CD4-positive, alpha-beta T cell treated with Interleukin-4 for 1 hour (primary cell): ENCODE measurements around the gene TERT.
"Not testable (repeated sequence)": the region's sequence is repeated elsewhere in the genome, so short reads cannot be mapped to it uniquely, and the experiment has no call there.

Source experiments
- DNase-seq, 2 donors: peaks; one replicate each; pipeline ENCODE4 v3.0.0-alpha.2; 2020 to 2022

The TERT gene

DNA sequence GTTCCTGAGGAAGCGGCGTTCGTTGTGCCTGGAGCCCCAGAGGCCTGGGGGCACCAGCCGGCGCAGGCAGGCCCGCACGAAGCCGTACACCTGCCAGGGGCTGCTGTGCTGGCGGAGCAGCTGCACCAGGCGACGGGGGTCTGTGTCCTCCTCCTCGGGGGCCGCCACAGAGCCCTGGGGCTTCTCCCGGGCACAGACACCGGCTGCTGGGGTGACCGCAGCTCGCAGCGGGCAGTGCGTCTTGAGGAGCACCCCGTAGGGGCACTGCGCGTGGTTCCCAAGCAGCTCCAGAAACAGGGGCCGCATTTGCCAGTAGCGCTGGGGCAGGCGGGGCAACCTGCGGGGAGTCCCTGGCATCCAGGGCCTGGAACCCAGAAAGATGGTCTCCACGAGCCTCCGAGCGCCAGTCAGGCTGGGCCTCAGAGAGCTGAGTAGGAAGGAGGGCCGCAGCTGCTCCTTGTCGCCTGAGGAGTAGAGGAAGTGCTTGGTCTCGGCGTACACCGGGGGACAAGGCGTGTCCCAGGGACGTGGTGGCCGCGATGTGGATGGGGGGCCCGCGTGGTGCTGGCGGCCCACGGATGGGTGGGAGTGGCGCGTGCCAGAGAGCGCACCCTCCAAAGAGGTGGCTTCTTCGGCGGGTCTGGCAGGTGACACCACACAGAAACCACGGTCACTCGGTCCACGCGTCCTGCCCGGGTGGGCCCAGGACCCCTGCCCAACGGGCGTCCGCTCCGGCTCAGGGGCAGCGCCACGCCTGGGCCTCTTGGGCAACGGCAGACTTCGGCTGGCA is 1.3 kb downstream of the TERT start:
- DNase-seq: peak in 1 of 2 donors; percentile 9

DNA sequence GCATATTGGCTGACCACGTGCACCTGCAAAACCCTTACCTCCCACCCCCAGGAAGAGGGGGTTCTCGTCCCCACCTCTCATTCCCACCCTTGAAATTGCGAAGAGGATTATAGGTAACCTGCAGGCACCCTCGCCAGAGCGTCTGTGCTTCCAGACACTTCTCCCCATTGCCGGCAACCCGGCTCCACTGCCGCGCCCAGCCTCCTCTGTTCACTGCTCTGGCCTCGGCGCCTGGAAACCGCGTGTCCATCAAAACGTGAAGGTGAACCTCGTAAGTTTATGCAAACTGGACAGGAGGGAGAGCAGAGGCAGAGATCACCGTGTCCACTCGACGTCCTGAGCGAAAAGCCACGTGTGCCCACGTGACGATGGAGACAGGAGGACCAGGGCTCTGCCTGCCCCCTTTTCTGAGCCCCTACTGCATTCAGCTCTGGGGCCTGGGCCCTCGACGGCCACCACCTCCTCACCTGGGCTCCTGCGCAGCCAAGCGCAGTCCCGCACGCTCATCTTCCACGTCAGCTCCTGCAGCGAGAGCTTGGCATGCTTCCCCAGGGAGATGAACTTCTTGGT is 1.9 kb downstream of the TERT start:
- DNase-seq: peak in 1 of 2 donors; percentile 5

DNA sequence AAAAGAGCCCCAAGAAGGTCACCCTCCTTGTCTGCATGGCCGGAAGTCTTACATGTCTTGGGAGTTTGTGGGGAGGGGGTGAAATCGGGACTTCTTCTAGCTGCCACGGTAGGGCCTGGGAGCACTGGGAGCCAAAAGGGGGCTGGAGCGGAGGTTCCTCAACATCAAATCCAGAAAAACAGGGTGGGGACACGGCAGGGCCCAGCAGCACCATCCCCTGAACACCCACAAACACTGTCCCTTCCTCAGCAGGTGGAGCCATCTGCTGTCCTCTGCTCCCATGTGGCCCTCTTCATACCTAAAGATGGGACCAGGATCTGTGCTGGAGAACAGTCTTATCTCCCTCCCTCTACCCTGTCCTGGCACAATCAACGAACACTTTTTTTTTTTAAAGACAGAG is 2.7 kb downstream of the TERT start:
- peak in 1 of 2 donors; percentile 4 for DNase-seq

DNA sequence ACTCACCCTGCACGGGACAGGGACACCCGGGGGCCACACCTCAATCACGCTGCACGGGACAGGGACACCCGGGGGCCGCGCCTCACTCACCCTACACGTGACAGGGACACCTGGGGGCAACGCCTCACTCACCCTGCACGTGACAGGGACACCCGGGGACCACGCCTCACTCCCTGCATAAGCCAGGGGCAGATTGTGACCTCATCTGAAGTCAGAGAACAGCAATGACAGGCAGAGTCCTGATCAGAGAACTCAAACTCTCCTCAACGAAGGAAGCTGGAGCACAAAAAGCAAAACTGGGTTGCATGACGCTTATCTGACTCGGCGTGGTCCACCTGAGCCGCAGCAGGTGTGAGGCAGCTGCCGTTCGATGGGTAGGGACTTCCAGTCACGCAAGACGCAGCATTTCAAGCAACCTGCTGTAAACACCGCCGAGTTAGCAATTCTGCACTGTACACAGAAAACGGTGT is 3.2 kb downstream of the TERT start:
- DNase-seq: no peak

DNA sequence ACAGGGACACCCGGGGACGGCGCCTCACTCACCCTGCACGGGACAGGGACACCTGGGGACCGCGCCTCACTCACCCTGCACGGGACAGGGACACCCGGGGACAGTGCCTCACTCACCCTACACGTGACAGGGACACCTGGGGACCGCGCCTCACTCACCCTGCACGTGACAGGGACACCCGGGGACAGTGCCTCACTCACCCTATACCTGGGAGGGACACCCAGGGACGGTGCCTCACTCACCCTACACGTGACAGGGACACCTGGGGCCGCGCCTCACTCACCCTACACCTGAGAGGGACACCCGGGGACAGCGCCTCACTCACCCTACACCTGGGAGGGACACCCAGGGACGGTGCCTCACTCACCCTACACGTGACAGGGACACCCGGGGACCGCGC is 3.9 kb downstream of the TERT start:
- not testable (repeated sequence) for DNase-seq

DNA sequence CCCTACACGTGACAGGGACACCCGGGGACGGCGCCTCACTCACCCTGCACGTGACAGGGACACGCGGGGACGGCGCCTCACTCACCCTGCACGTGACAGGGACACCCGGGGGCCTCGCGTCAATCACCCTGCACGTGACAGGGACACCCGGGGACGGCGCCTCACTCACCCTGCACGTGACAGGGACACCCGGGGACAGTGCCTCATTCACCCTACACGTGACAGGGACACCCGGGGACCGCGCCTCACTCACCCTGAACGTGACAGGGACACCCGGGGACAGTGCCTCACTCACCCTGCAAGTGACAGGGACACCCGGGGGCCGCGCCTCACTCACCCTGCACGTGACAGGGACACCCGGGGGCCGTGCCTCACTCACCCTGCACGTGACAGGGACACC is 5.3 kb downstream of the TERT start:
- not testable (repeated sequence) for DNase-seq

DNA sequence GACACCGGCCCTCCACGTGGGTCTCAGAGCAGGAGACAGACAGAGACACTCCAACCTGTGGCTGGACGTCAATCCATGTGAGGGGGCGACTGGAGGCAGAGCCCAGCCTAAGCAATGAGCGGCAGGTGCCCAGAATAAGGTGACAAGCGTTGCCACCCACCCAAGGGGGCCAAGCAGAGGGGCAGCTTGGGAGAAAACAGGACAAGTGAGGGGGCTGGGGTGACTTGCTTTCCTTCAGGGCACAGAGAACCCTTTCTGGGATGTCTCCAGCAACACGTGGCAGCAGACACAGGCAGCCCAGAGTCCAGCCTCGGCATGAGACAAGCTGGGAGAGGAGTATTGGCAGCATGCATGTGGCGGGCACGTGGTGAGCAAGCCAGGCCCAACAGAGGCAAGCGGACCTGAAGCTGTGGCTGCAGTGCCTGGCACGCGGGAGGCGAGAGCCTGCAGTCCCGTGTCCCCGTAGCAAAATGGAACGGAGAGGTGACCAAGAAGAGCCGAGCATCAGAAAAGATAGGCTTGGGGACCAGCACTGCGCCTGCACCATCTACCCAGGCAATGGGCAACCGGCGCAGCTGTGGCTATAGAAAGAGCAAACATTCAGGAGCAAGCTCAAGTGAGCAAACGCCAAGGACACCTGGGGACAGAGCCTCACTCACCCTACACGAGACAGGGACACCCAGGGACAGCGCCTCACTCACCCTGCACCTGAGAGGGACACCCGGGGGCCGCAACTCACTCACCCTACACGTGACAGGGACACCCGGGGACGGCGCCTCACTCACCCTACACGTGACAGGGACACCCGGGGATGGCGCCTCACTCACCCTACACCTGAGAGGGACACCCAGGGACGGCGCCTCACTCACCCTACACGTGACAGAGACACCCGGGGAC is 6.2 kb downstream of the TERT start:
- DNase-seq: peak in 1 of 2 donors; percentile 7

DNA sequence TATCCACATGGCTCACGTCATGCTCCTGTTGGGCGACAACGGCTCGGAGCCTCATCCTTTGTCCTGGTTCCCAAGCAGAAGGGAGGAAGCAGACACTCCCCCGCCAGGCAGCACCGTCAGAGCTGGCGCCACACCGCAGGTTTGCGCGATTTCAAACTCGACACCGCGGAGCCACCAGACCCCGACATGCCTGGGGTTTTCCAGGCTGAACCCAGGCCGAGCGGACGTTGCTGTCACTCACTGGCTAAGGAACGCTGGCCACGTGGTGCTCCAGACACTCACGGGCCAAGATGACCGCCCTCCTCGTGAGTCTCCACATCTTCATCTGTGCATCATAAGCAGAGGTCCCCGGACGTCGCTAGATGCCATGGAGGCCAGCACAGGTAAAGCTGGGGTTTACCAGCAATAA is 9.0 kb downstream of the TERT start:
- peak in 1 of 2 donors; percentile 7 for DNase-seq

DNA sequence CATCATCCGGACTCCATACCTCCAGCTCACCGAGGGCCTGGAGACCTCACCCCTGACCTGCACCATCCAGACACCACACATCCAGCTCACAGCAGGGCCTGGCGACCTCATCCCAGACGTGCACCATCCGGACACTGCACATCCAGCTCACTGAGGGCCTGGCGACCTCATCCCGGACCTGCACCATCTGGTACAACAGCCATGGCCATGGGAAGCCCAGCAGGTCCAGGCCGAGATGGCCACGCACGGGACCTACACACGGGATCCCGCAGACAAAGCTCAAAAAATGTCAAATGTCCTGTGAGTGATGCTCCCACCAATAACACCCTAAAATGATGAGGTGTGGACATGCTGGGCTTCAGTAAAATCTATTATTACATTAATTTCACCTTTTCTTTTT is 9.7 kb downstream of the TERT start:
- DNase-seq: no peak

DNA sequence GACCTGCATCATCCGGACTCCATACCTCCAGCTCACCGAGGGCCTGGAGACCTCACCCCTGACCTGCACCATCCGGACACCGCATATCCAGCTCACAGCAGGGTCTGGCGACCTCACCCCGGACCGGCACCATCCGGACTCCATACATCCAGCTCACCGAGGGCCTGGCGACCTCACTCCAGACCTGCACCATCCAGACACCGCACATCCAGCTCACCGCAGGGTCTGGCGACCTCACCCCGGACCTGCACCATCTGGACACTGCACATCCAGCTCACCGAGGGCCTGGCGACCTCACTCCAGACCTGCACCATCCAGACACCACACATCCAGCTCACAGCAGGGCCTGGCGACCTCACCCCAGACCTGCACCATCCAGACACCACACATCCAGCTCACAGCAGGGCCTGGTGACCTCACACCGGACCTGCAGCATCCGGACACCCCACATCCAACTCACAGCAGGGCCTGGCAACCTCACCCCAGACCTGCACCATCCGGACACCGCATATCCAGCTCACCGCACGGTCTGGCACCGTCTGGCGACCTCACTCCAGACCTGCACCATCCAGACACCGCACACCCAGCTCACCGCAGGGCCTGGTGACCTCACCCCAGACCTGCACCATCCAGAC is 10.4 kb downstream of the TERT start:
- not testable (repeated sequence) for DNase-seq

DNA sequence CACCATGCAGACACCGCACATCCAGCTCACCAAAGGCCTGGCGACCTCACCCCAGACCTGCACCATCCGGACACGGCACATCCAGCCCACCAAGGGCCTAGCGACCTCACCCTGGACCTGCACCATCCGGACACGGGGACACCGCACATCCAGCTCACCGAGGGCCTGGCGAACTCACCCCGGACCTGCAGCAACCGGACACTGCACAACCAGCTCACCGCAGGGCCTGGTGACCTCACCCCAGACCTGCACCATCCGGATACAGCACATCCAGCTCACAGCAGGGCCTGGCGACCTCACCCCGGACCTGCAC is 11.2 kb downstream of the TERT start:
- peak in 1 of 2 donors; percentile 10 for DNase-seq

DNA sequence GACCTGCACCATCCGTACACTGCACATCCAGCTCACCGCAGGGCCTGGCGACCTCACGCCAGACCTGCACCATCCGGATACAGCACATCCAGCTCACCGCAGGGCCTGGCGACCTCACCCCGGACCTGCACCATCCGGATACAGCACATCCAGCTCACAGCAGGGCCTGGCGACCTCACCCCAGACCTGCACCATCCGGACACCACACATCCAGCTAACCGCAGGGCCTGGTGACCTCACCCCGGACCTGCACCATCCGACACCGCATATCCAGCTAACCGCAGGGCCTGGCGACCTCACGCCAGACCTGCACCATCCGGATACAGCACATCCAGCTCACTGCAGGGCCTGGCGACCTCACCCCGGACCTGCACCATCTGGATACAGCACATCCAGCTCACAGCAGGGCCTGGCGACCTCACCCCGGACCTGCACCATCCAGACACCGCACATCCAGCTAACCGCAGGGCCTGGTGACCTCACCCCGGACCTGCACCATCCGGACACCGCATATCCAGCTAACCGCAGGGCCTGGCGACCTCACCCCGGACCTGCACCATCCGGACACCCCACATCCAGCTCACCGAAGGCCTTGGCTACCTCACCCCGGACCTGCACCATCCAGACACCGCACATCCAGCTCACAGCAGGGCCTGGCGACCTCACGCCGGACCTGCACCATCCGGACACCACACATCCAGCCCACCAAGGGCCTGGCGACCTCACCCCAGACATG is 11.7 kb downstream of the TERT start:
- not testable (repeated sequence) for DNase-seq

DNA sequence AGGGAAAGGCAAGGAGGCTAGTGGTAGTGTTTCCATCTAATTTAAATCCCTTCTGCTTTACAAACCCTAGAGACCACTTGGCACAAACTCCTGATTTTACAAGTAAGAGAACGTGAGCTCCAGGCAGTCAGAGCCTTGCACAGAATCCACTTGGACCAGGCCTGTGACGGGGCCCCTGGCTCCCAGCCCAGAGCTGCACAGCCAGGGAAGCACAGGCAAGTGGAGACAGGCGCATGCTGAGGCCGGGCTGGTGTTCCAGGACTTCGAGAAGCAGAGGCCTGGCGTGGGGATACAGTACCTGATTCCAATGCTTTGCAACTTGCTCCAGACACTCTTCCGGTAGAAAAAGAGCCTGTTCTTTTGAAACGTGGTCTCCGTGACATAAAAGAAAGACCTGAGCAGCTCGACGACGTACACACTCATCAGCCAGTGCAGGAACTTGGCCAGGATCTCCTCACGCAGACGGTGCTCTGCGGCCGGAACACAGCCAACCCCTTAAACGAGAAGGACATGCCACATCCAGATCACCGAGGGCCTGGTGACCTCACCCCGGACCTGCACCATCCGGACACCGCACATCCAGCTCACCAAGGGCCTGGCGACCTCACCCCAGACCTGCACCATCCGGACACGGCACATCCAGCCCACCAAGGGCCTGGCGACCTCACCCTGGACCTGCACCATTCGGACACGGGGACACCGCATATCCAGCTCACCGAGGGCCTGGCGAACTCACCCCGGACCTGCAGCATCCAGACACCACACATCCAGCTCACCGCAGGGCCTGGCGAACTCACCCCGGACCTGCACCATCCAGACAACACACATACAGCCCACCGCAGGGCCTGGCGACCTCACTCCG is 12.5 kb downstream of the TERT start:
- DNase-seq: no peak

DNA sequence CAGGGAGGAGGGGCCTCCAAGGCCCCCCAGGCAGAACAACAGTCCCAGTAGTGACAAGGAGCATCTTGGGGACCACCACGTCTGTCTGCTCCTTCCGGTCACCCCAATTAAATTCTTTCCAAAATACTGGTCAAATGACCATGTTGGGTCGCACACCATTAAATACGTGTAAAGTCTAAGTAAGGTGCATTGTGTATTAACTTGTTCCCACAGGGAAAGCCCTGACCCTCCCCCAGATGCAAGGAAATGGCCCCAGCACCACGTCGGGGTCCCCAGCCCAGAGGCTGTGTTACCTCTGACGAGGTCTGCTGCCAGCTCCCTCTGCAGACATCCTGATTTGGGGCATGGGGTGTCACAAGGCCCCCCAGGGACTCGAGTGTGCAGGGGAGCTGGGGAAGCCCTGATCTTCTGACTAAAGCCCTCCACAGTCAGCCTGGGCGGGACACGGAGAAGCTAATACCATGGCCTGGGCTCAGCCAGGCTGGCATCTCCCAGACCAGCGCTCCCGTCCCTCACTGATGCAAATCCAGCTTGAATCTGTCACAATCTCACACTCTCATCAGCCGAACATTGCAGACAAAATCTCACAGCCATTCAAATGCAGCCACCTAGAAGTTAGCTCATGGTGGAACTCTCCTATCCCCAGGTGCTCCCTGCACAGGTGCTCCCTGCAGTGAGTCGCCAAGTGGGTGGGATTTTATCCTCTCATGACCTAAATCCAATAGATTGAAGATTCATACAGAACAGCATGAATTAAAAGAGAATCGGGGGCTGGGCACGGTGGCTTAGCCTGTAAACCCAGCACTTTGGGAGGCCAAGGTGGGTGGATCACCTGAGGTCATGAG is 13.6 kb downstream of the TERT start:
- DNase-seq: no peak

DNA sequence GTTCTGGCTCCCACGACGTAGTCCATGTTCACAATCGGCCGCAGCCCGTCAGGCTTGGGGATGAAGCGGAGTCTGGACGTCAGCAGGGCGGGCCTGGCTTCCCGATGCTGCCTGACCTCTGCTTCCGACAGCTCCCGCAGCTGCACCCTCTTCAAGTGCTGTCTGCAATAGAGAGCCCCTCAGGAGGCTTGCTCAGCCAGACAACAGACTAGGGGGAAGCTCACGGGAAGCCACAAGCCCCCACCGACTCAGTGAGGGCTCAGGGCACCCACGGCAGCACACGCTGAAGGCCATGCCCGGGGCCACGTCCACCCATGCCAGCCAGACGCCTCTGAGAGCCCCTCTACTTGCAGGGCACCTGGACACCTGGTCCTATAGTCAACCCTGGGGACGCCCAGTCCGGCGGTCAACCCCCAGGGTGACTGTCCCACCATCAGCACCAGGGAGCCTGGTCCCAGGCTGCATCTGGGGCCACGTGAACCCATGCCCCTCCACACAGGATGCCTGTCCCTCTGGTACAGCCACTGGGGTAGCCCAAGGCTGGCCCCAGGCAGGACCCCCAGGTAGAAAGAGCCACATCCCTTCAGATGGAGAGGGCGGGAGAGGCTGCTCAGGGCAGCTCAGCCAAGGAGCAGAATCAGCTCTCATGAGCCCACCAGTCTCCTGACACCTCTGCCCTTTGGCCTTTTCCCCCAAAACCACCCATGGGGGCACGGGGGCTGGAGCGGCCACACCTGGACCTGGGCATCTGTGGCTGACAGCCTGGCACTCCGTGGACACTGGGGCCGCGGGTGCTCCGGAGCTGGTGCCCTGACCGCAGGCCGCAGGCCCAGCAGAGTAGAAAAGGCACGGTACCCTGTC is 14.5 kb downstream of the TERT start:
- no peak for DNase-seq

DNA sequence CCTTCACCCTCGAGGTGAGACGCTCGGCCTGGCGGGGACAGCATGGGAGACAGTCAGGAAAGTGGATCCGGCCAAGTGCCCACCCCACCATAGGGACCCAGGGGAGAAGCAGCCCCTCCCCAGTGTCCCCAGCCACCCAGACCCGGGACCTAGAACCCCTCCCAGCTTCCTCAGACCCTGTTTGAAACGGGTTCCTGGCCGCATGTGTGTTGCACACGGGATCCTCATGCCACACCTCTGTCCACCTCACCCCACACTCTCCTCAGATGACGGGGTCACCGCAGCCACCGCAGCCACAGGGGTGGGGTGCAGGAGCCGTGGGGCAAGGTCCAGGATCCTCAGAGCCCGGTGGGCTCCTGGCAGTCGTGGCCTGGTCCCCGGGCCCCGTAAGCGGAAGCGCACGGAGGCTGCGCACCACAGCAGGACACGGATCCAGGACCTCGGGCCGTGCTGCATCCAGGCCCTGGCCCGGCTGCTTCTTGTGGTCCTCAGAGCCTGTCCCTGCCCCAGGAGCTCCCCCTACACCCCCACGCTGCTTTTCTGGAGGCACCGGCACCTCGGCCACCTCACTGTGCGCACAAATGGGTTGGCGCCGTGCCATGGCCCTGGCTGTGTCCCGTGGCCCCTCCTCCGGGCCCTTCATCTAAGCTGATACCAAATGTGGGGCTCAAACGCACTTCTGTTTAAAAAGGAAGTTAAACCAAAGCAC is 15.3 kb downstream of the TERT start:
- DNase-seq: no peak

DNA sequence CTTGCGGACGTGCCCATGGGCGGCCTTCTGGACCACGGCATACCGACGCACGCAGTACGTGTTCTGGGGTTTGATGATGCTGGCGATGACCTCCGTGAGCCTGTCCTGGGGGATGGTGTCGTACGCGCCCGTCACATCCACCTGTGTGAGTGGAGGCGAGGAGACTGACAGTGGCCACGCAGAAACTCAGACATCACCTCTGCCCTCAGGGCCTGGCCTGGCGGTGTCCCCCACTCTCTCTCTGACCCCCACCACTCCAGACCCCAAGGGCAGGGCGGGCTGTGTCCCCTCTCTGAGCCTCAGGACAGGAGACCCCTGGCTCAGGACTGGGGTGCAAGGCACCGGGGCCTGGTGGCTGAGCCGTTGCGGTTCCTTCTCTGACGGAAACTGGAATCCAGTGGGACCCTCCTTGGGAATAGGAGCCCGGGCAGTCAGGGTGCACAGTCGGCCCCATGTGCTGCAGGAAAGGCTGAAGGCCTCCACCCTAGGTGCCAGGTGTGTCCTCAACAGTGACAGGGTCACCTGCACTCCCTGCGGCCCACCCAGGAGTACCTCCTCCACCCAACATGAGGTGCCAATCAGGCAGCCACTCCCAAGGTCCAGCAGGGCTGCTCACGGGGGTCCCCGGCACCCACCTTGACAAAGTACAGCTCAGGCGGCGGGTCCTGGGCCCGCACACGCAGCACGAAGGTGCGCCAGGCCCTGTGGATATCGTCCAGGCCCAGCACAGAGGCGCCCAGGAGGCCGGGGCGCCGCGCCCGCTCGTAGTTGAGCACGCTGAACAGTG is 16.0 kb downstream of the TERT start:
- DNase-seq: no peak

DNA sequence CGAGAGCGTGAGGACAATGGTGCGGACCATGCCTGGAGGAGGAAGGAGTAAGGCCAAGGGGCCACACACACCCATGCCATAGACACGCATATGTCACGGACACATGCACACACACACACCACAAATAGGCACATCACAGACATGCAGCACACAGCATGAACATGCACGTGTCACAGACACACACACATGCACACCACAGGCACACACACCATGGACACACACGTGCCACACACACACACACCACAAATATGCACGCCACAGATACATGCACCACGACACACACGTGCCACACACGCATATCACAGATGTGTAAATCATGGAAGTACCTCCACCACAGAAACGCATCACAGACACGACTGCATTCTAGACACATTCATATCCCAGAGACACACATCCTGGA is 16.7 kb downstream of the TERT start:
- no peak for DNase-seq
